MM.1S (cell line): Measurements from ENCODE around the gene CILP.

Source experiments
- DNase-seq: peaks from one replicate; pipeline ENCODE4 v3.0.0-alpha.2; 2015
- H2AFZ ChIP-seq: fragments of 300-600 bp; sonication (generic); 2 replicates; pipeline ENCODE4 v1.6.0; 2016; ENCODE audit warnings: antibody characterized with exemption, low read length
- H3F3A ChIP-seq: fragments of 300-600 bp; sonication (generic); 2 replicates; pipeline ENCODE4 v1.6.1; 2016; ENCODE audit warnings: mild to moderate bottlenecking, antibody characterized with exemption, low read length, moderate library complexity, mixed read lengths; ENCODE audit not compliant: insufficient read depth
- H3K27ac ChIP-seq: fragments of 300-600 bp; sonication (generic); 2 replicates; pipeline ENCODE4 v1.5.1; 2016; ENCODE audit warnings: mild to moderate bottlenecking, low read length
- H3K27me3 ChIP-seq: fragments of 300-600 bp; sonication (generic); replicated peaks from 2 replicates; pipeline ENCODE4 v1.6.0; 2016; ENCODE audit warnings: low read length; ENCODE audit not compliant: insufficient read depth
- H3K36me3 ChIP-seq: fragments of 300-600 bp; sonication (generic); replicated peaks from 2 replicates; pipeline ENCODE4 v1.6.1; 2016; ENCODE audit warnings: mild to moderate bottlenecking, low read length, mixed read lengths; ENCODE audit not compliant: insufficient read depth
- H3K4me1 ChIP-seq: fragments of 300-600 bp; sonication (generic); 2 replicates; pipeline ENCODE4 v1.6.1; 2016; ENCODE audit warnings: low read length, mixed read lengths
- H3K4me2 ChIP-seq: fragments of 300-600 bp; sonication (generic); 2 replicates; pipeline ENCODE4 v1.6.0; 2016; ENCODE audit warnings: low read depth, low read length
- H3K4me3 ChIP-seq: fragments of 300-600 bp; sonication (generic); 2 replicates; pipeline ENCODE4 v1.5.1; 2016; ENCODE audit warnings: low read length, mixed read lengths
- H3K79me2 ChIP-seq: fragments of 300-600 bp; sonication (generic); 2 replicates; pipeline ENCODE4 v1.6.1; 2016; ENCODE audit warnings: mixed run types, low read length, mixed read lengths
- H3K9ac ChIP-seq: fragments of 300-600 bp; sonication (generic); 2 replicates; pipeline ENCODE4 v1.6.1; 2016; ENCODE audit warnings: low read length, mixed read lengths
- H3K9me2 ChIP-seq: fragments of 300-600 bp; sonication (generic); replicated peaks from 2 replicates; pipeline ENCODE4 v1.6.1; 2016; ENCODE audit warnings: mild to moderate bottlenecking, low read length, mixed read lengths; ENCODE audit not compliant: insufficient read depth
- H3K9me3 ChIP-seq: fragments of 300-600 bp; sonication (generic); replicated peaks from 2 replicates; pipeline ENCODE4 v1.6.1; 2016; ENCODE audit warnings: mild to moderate bottlenecking, low read length, mixed read lengths; ENCODE audit not compliant: insufficient read depth
- H4K20me1 ChIP-seq: fragments of 300-600 bp; sonication (generic); 2 replicates; pipeline ENCODE4 v1.6.1; 2016; ENCODE audit warnings: mild to moderate bottlenecking, low read length, moderate library complexity, mixed read lengths; ENCODE audit not compliant: insufficient read depth
- CTCF ChIP-seq: fragments of 300-600 bp; sonication (generic); IDR thresholded peaks from 2 replicates; pipeline ENCODE4 v1.5.1; 2016; ENCODE audit warnings: antibody characterized with exemption, low read length, mixed read lengths
- EZH2 ChIP-seq: fragments of 300-600 bp; sonication (generic); optimal IDR thresholded peaks from 2 replicates; pipeline ENCODE3; 2017; ENCODE audit warnings: low read depth, mild to moderate bottlenecking, antibody characterized with exemption, low read length, mixed read lengths
- EZH2phosphoT487 ChIP-seq: fragments of 300-600 bp; sonication (generic); IDR thresholded peaks from 2 replicates; pipeline ENCODE4 v1.6.1; 2018; ENCODE audit warnings: antibody characterized with exemption, low read length

The CILP gene

GRCh38 chr15:65198571-65198970 is 12.7 kb downstream of the CILP start:
- H3K4me2 ChIP-seq: no peak overlapping the region
- no peak overlapping the region for H2AFZ ChIP-seq
- H3K79me2 ChIP-seq: no peaks in the 10 kb centered on the region
- no peaks in the 10 kb centered on the region for H3K4me1 ChIP-seq
- H3K9me3 ChIP-seq: no peaks in the 10 kb centered on the region
- no peaks in the 10 kb centered on the region for H3K27me3 ChIP-seq
- H3K36me3 ChIP-seq: no peaks in the 10 kb centered on the region
- TF ChIP-seq EZH2phosphoT487 (no peak), EZH2 (no peak), CTCF (no peak)
- no peaks in the 10 kb centered on the region for H3K9me2 ChIP-seq
- H3F3A ChIP-seq: no peaks in the 10 kb centered on the region
- no peaks in the 10 kb centered on the region for H4K20me1 ChIP-seq
- no peak overlapping the region for H3K27ac ChIP-seq
- H3K4me3 ChIP-seq: no peak overlapping the region
- no peak overlapping the region for H3K9ac ChIP-seq
- DNase-seq: no peak

- H3K27me3 ChIP-seq: no peaks in the 10 kb centered on the region
- no peaks in the 10 kb centered on the region for H3K4me1 ChIP-seq
- no peak overlapping the region for H3K4me3 ChIP-seq
- no peaks in the 10 kb centered on the region for H3K9me3 ChIP-seq
- no peaks in the 10 kb centered on the region for H3K9me2 ChIP-seq
- no peak overlapping the region for H3K9ac ChIP-seq
- TF ChIP-seq EZH2phosphoT487: no peak
- no peak for TF ChIP-seq CTCF
- TF ChIP-seq EZH2: no peak
- H3K4me2 ChIP-seq: no peak overlapping the region
- H3K36me3 ChIP-seq: no peaks in the 10 kb centered on the region
- no peak for DNase-seq
- no peaks in the 10 kb centered on the region for H4K20me1 ChIP-seq
- H3F3A ChIP-seq: no peaks in the 10 kb centered on the region
- H3K27ac ChIP-seq: no peak overlapping the region
- no peaks in the 10 kb centered on the region for H3K79me2 ChIP-seq
- no peak overlapping the region for H2AFZ ChIP-seq
Measured at GRCh38 chr15:65197337-65197645, 14.0 kb downstream of the CILP start.

DNA sequence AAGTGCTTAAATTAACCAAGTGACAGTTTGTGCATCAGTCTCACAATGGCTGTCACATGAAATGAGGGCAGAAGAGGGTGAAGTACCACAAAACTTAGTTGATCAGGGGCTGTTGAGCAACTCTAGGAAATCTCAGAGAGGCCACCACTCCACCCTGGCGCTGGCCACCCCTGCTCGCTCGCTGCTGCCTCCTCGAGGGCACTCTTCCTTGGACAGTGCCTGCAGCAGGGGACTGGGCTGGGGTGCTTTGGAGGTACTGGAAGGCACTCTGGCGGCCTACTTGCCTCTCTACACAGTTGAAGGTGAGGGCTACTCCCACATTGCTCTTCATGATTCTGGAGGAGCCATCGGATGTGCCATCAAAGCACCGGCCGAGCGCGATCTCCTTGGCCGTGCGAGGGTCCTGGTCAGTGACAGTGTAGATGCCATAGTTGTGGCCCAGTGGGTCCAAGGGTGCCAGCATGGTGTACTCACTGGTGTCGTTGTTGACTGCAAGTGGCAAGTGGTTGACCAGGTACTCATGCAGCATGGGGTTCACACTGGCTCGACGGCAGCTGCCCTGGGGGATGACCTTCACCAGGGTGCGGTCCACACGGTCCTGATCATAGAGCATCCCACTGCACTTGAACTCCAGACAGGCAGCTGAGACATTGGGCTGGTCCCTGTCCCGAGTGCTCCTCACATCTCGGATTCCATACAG is 14.5 kb downstream of the CILP start:
- Histone ChIP-seq H3K9me2 (no peaks in the 10 kb centered on the region), H3K79me2 (no peaks in the 10 kb centered on the region), H3K9me3 (no peaks in the 10 kb centered on the region), H3K4me3 (no peak overlapping the region), H3K4me2 (no peak overlapping the region), H3K9ac (no peak overlapping the region), H3K36me3 (no peaks in the 10 kb centered on the region), H3K27me3 (no peaks in the 10 kb centered on the region), H3F3A (no peaks in the 10 kb centered on the region), H3K4me1 (no peaks in the 10 kb centered on the region), H4K20me1 (no peaks in the 10 kb centered on the region), H3K27ac (no peak overlapping the region), H2AFZ (no peak overlapping the region)
- DNase-seq: no peak
- TF ChIP-seq EZH2 (no peak), CTCF (no peak), EZH2phosphoT487 (no peak)
